SHP77 treated with DMSO at 0.1 percent for 48 hours (cell line): ENCODE results near the gene PLXNB2.

Experiments
- DNase-seq: peaks from one replicate; lab custom pipeline; 2025; lab: John Stamatoyannopoulos, UW

PLXNB2 gene

DNA sequence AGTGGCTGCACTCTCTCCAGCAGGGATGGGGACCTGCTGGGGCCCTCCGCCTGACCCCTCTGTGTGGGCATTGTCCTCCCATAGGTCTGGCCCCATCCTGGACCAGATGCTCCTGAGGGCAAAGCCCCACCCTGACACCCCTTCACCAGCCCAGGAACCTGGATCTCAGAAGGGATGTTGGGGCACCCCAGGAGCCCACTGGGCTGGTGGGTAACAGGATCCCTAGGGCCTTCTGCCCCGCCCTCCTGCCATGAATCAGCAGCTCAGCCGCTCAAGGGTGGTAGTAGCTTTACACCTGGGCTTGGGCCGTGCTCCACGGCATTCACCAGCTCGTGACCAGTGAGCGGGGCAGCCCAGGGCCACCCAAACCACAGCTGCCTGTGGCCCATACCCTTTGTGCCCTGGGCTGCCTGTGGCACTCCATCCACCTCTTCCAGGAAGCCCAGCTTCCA is 45.0 kb downstream of the PLXNB2 start:
- DNase-seq = no peak

DNA sequence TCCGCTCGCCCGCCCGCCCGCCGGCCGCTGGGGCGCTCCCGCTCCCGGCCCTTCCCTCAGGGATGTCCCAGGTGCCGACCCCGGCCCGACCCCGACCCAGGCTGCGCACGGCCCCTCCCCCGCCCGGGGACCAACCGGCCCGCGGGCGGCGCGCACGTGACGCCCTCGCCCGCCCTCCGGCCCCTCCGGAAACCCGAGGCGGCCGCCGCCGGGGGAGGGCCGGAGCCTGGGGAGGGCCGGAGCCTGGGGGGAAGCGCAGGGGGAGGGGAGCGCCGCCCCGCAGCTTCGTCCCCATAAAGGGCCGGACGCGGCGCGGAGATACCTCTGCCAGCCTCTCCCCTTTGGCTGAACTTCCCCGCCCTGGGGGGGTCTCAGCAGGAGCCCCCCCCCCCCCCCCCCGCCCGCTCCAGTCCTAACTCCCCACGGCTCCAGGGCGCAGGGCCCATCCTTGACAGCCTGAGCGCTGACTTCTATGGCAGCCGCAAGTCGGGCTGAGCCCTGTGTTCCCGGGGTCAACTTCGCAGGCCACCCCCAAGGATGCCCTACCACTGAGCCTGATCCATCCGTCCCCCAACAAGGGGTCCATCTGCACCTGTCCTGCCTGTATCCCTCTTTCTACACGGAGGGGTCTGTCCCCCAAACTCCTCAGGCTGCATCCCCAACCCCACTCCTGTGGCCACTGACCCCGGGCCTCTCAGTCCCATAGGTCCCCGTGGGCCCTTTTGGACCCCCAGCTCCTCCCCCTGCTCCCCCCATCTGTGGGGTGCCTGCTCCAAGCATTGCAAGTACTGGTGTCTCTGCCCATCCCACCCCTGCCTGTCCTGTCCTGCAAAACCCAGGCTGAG is 45.6 kb downstream of the PLXNB2 start, which contains the start of gene MAPK12:
TSS of gene MAPK12 (minus strand) at position 69 of the 845 bp plus-strand sequence. CDS start 174 bp downstream, outside the sequence.
- no peak for DNase-seq

DNA sequence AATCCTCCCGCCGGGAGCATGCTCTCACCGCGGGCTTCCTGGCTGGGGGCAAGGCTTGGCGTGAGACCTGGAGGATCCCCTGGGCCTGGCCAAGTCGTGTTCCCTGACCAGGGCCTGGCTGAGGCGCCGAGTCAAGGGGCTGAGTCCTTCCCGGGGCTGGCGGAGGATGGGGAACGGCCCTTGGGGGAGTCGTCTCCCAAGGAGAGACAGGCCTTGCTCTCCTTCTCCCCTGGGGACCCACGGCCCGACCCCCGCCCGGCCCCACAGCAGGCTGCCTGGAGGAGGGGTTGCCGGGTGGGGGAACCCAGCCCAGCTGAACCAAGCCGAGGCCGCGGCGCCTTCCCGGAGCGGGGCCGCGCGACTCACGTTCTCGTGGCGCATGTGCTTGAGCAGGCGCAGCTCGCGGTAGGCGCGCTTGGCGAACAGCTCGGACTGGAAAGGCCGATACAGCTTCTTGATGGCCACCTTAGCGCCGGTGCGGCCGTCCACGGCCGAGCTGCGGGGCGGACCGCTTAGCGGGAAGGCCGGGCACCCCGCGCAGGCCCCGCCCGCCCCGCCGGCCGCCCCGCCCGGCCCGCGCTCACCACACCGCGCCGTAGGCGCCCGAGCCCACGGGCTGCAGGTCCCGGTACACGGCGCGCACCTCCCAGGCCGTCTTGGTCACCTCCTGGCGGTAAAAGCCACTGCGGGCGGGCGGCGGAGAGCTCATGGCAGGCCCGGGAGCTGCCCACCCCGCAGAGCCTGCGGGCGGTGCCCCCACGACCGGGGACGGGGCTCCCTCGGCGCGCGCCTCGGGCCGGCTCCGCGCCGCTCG is 46.4 kb downstream of the PLXNB2 start:
- DNase-seq = no peak

DNA sequence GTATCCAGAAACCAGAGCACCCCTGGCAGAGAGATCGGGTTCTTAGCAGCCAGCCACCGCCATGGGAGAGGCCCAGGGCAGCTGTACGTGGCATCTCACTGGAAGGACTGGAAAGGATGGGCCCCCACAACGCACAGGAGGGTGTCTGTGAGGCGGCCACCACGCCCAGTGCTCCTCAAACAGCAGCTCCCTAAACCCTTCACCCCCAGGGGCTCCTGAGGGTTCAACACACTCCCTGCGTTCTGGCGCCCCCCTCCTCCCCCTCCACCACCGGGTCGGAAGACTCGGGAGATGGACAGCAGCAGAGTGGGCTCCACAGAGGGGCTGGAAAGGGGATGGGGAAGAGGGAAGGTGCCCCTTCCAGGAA is 47.0 kb downstream of the PLXNB2 start:
- no peak for DNase-seq

DNA sequence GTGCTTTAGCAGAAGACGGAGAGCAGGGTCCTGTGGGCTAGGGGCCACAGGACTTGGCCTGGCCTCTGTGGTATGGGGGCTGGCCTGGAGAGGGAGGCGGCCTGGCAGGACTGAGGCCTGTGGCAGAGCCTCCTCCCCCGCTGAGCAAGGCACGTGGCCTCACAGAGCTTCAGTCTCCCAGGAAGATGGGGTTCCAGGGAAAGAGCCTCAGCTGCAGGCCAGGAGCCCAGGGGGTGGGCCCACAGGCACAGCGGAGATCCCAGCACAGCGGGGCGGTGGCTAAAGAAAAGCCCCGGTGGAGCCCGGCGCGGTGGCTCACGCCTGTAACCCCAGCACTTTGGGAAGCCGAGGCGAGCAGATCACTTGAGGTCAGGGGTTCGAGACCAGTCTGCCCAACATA is 48.1 kb downstream of the PLXNB2 start:
- DNase-seq = no peak

DNA sequence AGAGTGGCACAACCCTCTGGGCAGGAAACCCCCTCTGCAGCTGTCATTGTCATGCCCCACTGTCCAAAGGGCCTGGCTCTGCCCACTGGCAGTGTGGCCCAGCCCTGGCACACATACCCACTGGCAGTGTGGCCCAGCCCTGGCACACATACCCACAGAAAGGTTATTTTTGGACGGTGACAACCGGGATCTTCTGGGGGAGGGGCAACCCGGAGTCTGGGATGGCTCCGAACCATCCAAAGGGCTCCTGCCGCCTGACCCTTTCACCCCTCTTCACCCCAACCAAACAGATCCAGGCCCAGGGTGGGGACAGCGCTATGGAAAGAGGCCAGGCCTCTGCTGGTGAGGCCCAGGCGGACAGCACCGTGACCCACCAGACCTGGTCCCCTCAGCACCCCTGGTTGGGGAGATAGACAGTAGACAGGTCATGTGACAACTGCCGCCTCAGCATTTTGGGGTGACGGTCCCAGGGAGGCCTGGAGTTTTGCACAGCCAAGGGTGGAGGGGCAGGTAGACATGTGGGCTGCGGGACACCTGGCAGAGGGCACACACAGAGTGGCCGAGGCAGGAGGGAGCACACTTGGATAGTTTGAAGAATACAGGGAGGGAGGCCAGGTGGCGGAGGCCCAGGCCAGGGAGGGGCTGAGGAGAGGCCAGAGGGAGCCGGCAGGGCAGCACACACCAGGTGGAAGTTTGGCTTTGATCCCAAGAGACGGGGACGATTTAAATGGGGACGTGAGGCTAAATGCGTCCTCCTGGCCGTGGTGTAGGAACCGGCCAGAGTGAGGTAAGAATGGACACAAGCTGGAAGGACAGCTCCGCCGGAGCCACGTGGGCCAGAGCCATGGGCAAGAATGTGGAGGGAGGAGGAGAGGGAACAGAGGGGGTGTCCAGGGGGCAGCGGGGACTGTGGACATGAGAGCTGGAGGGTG is 48.8 kb downstream of the PLXNB2 start:
- DNase-seq = no peak

DNA sequence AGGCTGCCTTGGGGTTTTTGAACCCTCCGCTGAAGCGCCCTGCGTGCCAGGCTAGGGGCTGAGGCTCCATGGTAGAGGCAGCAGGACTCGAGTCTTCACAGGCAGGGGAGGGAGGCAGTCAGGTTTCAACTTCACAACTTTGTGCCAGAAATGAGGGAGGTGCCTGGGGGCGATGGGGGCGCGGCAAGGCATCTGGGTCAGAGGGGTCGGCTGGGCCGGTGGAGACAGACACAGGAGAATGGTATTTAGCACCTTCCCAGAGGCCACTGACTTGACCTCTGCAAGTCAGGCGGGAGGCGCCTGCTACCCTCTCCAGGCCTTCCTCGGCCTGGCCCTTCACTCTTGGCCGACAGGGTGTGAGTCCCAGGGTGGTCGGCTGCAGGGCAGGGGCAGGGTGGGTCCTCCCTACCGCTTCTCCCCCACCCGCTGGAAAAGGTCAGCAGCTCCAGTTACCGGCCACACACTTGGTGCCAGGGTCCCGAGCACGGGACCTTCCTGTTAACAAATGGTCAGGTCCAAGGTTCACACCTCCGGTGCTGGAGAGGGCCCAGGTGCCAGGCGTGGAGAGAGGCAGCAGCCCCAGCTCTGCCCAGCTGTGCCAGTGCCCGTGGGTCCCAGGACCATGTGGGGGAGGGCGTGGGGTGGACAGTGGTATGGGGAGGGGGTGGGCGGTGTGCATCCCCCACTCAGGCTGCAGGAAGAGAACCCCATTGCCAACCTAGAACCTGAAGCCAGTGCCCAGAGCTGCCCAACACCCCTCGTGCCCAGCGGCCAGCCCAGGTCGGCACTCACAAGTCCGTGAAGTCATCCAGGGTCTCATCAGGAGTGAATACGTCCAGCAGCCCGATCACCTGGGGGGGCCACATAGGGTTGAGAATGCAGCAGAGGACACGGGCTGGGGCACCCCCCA is 49.7 kb downstream of the PLXNB2 start:
- no peak for DNase-seq

DNA sequence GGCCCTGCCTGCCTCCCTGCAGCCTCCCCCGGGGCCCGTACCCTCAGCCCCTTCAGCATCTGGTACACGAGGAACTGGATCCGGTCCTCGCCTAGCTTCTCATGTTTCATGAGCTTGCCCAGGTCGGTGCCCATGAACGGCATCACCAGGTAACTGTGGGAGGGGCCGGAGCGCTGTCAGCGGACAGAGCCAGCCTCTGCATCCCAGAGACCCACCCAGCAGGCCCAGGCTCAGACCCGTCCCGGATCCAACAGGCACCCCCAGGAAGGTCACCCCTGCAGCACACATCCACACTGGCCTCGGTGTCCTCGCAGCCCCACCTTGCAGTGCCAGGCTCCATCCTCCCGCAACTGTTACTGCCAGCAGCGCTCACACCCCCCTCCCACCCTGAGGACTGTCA is 50.4 kb downstream of the PLXNB2 start:
- DNase-seq = no peak

DNA sequence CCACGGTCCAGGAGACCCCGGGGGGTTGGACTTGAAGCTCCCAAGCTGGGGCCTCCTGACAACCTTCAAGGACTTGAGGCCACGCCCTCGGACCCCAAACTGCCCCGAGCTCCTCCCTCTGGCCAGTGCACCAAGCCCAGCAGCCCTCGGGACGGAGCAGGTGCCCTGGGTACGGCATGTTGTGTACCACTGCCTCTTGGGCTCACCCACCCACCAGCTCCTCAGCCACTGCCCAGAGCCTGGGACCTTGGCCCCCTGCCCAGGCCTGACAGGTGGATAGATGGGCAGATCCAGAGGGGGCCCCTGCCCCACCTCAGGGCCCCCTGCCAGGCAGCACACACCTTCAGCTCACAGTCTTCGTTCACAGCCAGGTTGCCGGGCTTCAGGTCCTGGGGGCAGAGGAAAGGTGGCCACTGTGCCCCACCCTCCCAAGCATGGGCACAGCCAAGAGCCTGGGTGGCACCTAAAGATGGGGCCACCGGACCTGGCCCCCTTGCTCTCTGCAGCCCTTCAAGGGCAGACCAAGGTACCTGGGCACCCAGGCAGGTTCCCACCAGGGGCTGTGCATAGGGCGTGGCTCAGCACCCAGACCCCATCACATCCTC is 51.1 kb downstream of the PLXNB2 start:
- no peak for DNase-seq

DNA sequence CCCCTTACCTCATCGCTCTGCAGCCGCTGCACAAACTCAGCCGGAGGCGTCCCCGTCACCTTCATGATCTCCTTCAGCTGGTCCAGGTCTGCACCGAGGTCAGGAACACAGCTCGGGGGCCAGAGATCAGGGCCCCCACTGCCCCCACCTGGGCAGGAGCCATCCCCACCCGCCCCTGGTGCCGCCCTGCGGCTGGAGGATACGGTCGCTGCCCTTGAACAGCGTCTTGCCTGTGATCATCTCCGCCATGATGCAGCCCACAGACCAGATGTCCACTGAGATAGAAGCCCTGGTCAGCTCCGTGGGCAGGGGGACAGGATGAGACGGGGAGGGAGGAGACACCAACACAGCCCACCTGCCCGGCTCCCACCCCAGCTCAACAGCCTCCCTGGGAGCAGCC is 51.8 kb downstream of the PLXNB2 start:
- DNase-seq = no peak

DNA sequence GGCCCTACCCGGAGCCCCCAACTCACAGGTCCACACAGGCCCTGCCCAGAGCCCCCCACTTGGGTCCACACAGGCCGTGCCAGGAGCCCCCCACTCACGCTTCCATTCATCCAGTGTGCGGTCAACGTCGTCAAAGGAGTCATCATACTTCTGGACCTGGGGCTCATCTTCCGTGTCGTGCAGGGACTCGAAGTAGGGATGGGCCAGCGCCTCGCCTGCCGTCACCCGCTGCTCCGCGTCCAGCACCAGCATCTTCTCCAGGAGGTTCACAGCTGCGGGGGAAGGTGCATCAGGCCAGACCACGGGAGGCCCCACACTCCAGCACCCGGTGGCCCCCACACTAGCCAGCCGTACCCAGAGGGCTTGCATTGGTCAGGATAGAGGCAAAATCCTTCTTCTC is 52.3 kb downstream of the PLXNB2 start:
- DNase-seq = no peak

DNA sequence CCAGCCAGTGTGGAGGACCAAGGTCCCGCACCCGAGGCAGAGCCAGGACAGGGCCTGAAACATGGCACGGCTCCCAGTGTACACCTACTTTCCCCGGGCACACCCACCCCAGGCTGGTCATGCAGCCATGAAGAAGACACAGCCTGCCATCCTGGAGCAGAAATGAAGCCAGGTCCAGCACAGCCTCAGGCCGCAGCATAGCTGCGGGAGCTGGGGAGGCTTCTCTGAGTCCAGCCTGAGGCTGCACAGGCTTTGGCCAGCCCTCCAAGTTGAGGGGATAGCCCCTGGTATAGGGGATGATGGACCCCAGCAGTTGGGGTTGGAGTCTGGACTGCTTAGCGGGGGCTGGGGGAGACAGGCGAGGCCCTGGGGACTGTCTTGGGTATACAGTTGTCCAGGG is 53.5 kb downstream of the PLXNB2 start:
- DNase-seq = no peak

DNA sequence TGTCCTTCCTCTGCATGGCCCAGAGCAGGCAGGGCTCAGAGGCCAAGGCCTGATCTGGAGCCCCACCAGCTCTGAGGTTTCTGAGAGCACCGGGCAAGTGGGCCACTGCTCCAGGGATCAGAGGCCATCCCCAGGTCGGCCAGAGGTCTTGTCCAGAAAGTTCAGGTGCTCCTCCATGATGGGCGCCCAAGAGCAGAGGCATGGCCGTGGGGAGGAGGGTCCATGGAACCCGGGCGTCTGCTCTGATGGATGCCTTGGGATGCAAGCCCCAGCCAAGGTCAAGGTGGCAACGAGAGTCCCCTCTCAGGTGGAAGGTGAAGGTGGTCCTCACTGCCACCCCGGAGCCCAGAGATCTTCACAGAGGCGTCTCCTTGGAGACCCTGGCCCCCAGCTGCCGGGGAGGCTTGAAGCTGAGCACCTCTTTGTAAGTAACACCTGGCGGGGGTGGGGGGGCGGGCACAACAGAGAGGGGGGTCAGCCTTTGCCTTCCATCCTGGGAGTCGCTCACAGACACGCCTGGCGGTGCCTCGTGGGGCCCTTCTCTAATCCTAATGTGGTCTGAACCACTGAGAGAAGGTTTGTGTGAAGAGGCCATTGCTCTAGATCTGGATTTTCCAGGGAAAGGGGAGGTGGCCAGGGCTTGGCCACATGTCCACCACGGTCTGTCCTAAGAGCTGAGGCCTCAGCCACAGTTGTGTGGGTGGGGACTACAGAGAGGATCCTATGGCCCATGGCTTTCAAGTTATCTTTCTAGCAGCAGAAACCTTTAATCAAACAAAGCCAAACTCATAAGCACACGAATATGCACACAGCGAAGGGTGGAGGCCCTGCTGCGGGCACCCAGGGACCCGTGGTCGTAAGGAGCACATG is 54.2 kb downstream of the PLXNB2 start:
- DNase-seq = no peak

DNA sequence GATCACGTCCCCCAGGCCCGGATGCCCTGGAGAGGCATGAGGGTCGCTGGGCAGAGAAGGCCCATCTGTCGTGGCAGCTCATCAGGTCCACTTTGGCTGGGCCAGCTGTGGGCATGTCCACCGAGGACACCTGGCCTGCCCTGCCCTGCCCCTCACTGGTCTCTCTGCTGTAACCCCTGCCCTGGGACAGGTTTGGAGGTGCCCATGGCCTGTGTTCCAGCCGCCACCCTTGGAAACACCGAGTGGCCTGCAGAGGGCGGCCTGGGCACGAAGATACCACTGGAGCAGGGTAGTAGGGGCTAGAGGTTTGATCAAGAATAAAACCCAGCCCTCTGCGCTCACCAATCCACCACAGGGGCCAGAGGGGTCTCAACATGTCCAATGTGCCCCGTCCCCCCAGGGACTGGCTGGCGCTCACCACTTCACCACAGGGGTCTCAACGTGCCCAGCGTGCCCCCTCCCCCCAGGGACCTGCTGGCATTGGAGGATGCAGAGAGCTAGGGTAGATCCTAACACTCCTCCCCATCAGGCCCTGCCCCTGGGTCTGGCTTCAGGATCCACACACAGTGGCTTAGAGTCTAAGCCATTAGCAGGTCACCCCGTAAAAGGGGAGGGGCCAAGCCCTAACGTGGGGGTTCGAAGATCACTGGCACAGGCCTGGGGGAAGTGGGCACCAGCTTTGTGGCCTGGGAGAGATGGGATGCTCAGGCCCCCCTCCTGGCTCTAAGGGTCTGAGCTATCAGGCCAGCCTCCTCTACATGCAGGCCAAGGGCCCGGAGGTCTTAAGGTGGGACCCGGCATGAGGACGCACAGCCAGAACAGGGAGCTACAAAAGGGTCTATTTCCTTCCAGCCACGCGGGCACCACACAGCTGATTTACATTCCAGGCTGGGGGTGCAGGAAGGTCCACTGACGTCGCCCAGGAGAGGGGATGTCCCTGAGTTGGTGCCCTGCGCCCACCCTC is 55.1 kb downstream of the PLXNB2 start:
- DNase-seq = peak; percentile 45

DNA sequence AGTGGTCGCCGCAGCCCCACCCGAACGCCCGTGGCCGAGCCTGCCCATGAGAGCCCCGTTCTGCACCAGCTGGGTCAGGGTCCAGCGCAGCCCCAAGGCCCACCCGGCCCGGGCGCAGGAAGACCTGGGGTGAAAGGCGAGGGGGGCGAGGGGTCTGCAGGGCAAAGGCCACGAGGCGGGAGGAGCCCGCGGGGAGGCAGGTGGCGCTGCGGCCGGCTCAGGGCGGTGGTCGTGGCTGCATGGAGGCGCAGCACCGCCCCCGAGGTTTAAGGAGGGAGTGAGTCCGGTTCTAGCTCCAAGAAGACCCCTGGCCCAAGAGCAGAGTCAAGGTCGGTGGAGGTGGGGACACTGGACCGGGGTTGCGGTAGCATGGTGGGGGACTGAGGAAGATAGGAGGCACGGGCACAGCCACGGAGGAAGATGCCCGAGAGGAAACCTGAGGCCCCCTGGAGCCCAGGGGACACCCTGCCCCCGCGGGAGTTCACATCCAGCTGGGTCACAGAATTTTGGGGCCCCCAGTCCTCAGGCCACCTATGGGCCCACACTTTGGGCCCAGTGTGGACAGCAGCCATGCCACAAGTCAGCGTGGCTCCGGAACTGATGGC is 55.9 kb downstream of the PLXNB2 start:
- DNase-seq = no peak

DNA sequence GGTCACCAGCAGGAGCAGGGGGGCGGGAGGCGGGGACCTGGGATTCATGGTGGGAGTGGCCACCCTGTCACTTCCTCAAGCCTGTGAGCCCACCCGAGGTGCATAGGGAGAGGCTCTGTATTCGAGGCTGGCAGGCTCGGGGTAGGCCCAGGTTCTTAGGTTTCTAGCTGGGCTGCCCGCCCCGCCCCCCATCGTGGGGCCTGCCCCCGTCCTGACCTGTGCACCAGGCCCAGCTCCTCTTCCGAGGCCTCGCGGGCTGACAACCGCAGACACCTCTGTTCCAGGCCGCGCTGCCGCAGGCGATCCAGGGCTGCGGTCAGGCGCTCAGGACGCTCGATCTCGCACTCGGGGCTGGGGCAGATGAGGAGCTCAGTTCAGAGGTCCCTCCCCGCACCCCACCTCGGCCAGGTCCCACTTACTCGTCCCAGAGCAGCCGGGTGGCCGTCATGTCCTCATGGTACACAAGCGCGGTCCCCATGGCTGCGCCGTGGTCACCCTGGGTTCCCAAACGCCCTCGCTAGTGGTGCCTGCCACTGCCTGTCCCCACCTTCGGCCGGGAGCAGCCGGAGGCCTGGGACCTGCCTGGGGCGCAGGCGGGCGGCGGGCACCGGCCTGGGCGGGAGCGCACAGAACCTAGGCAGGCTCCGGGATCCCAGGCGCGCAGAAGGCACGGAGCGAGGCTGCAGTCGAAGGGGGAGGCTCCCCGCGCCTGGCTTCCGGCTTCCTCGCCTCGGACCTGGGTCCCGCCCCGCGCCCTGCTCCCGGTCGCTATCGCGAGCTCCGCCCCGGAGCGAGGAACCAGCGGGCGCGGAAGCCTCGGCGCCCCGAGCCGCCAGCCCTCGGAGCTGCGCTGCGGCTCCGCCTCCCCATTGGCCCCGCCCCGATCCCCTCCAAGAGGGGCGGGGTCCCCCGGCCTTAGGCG is 56.6 kb downstream of the PLXNB2 start, which contains the start of gene HDAC10:
TSS of gene HDAC10 (minus strand) at position 711 of the 922 bp plus-strand sequence. CDS start at position 478, 233 bp downstream.
- peak; percentile 46 for DNase-seq

DNA sequence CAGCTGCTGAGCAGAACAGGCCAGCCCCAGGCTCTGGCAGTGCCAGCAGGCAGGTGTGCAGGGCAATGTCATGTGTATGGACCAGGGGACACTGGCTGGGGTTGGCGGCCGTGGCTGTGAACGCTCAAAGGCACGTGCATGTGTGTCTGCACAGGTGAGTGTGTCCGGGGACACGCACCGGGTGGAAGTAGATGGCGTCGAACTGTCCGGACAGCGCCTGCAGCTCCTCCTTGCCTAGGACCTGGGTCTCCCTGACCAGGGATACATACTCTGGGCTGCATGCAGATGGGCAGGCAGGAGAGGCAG is 57.2 kb downstream of the PLXNB2 start:
- no peak for DNase-seq
